ENCODE measurements around the gene RPL7A. TPM values are rescaled to one million over a fixed set of nuclear protein-coding genes. Genes with fewer than 3 reads are reported as not detected.
A peak's percentile ranks its signal among the peaks of the same experiment; 100 is the strongest.

RPL7A gene
- total RNA-seq, 6 experiments from 2014 or later: 529 to 851 (median 616) TPM

DNA sequence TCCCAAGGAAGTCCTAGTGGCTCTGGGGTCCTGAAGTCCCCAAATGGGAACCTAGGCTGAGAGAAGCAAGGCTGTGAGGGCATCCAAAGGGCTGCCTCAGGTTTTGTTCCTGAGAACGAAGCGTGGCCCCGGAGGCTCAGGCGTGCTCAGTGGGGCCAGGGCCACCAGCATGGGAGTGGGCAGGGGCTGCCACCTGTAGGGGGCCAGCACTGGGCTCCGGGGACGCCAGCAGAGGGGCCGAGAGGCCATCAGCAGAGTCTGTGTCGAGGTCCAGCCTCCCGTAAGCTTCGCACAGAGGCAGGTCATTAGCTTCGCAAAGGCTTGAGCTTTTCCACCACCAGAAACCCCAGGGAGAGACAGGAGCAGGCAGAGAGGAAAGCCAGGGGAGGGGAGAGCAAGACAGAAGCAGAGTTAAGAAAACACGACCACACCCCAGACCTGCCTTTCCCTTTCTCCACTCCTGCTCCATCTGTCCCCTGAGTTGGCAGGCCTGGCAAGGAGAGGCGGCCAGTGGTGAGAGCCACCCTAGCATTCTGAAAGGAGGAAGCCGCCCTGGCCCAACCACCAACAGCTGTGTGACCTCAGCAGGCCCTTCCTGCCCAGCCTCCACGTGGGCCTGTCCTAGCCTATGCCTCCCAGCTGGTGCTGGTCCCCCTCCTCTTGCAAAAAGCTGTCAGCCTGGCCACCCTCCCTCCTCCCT lies 6.5 kb upstream of the RPL7A start:
- 40% methylated on average over 2 of the region's 15 CpGs for WGBS (ENCODE audit: insufficient coverage, low coverage, low lambda C conversion rate, missing lambda C conversion rate)
- Histone ChIP-seq H3K27ac (no peak overlapping the region), H3K9me3 (no peaks in the 10 kb centered on the region), H3K36me3 (peaks cover 0 to 23% (median 11%) of the 10 kb centered on the region in 4 donors), H3K27me3 (no peaks in the 10 kb centered on the region), H3K4me1 (peaks cover 0 to 5% (median 2%) of the 10 kb centered on the region in 4 donors), H3K4me3 (no peak overlapping the region)
- intact Hi-C loops (cut with DNase I): loop anchor here in 1 of 2 donors (10.0 kb wide), 1 partner anchor 143 kb away; no protein-coding TSS in a partner anchor
- ATAC-seq (peak; percentile 36 to 76 (median 53)), DNase-seq (peak in 1 of 3 donors; percentile 52)
- TF ChIP-seq POLR2A (IDR thresholded peaks at IDR 0.05): no peak
- TF ChIP-seq, protein P1, sequence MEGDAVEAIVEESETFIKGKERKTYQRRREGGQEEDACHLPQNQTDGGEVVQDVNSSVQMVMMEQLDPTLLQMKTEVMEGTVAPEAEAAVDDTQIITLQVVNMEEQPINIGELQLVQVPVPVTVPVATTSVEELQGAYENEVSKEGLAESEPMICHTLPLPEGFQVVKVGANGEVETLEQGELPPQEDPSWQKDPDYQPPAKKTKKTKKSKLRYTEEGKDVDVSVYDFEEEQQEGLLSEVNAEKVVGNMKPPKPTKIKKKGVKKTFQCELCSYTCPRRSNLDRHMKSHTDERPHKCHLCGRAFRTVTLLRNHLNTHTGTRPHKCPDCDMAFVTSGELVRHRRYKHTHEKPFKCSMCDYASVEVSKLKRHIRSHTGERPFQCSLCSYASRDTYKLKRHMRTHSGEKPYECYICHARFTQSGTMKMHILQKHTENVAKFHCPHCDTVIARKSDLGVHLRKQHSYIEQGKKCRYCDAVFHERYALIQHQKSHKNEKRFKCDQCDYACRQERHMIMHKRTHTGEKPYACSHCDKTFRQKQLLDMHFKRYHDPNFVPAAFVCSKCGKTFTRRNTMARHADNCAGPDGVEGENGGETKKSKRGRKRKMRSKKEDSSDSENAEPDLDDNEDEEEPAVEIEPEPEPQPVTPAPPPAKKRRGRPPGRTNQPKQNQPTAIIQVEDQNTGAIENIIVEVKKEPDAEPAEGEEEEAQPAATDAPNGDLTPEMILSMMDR (IDR thresholded peaks at IDR 0.05): no peak

DNA sequence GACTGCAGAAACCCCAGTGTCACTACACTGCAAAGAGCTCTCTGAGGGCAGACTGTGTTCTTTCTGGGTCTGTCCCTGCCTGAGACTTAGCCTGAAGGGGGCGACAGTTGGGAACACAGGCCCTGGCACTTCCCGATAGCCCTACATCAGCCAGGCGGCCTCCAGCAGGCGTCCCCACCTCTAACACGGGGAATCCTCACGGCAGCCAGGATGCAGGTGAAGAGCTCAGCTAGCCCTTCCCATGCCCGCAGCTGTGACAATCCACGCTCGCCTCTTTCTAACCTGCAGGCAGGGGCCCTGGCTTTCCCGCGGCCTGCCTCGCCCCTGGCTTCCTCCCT lies 6.0 kb upstream of the RPL7A start:
- TF ChIP-seq, protein P1 (IDR thresholded peaks at IDR 0.05): no peak
- no peak for TF ChIP-seq POLR2A (IDR thresholded peaks at IDR 0.05)
- ATAC-seq (peak in 1 of 4 donors; percentile 8), DNase-seq (no peak)
- Histone ChIP-seq H3K36me3 (peaks cover 0 to 23% (median 11%) of the 10 kb centered on the region in 4 donors), H3K4me1 (peaks cover 0 to 9% (median 0%) of the 10 kb centered on the region in 4 donors), H3K9me3 (no peaks in the 10 kb centered on the region), H3K4me3 (no peak overlapping the region), H3K27ac (no peak overlapping the region), H3K27me3 (no peaks in the 10 kb centered on the region)
- intact Hi-C loops (cut with DNase I): loop anchor here in 1 of 2 donors (10.0 kb wide), 1 partner anchor 143 kb away; no protein-coding TSS in a partner anchor
- 84% methylated on average over 5 of the region's 12 CpGs for WGBS (ENCODE audit: insufficient coverage, low coverage, low lambda C conversion rate, missing lambda C conversion rate)

DNA sequence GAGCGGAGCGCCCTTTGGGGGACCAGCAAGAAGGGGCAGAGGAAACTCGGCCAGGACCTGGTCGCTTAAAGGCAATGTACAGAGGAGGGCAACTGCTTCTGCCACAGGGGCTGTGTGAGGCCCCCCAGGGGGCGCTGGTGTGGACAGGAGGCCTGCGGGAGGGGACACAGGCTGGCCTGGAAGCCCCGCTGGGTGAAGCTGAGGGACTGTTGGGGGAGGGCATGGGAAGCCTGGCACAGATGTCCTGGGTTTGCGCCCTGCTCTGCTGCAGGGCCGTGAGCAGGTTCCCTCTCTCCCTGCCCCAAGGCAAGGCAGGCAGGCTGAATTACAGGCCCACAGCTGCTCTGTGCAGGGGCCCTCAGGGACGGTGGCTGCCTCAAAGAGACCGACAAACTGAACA lies 5.4 kb upstream of the RPL7A start:
- intact Hi-C loops (cut with DNase I): loop anchor here in 1 of 2 donors (10.0 kb wide), 1 partner anchor 142 kb away; no protein-coding TSS in a partner anchor
- no peak for DNase-seq
- 100% methylated on average over 1 of the region's 11 CpGs for WGBS (ENCODE audit: insufficient coverage, low coverage, low lambda C conversion rate, missing lambda C conversion rate)

DNA sequence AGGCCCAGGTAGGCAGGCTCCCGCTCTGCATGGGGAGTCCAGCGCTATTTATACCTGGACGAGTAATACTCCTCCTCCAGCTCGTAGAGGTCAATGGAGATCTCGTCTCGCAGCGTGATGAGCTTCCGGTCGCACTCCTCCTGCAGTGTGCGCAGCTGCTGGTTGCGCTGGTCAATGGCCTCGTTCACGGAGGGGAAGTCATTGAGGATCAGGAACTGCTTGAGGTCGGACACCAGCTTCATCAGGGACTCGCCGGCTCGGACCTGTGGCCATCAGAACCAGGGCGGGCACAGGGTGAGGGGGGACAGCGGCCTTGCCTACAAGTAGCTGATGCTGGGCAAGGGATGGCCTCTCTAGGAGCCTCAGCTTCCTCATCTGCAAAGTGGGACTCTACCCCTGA lies 3.9 kb upstream of the RPL7A start:
- no peak for ATAC-seq
- intact Hi-C loops (cut with DNase I): loop anchor here in 1 of 2 donors (10.0 kb wide), 1 partner anchor 141 kb away; no protein-coding TSS in a partner anchor
- Histone ChIP-seq H3K27ac (no peak overlapping the region), H3K9me3 (no peaks in the 10 kb centered on the region), H3K4me1 (peaks cover 0 to 14% (median 1%) of the 10 kb centered on the region in 4 donors), H3K4me3 (no peak overlapping the region), H3K36me3 (peaks cover 0 to 24% (median 12%) of the 10 kb centered on the region in 4 donors), H3K27me3 (no peaks in the 10 kb centered on the region)
- 93% methylated on average over 3 of the region's 19 CpGs for WGBS (ENCODE audit: insufficient coverage, low coverage, low lambda C conversion rate, missing lambda C conversion rate)
- DNase-seq: peak in 1 of 3 donors; percentile 45
- no peak for TF ChIP-seq POLR2A (IDR thresholded peaks at IDR 0.05)

More for the DNA sequence above, 5.4 kb upstream of the RPL7A start:
- H3K27me3 ChIP-seq: no peaks in the 10 kb centered on the region
- TF ChIP-seq, protein P1 (IDR thresholded peaks at IDR 0.05): no peak
- TF ChIP-seq POLR2A (IDR thresholded peaks at IDR 0.05): no peak
- H3K9me3 ChIP-seq: no peaks in the 10 kb centered on the region
- peaks cover 0 to 11% (median 0%) of the 10 kb centered on the region in 4 donors for H3K4me1 ChIP-seq
- no peak overlapping the region for H3K27ac ChIP-seq
- no peak overlapping the region for H3K4me3 ChIP-seq
- ATAC-seq: no peak
- peaks cover 0 to 23% (median 11%) of the 10 kb centered on the region in 4 donors for H3K36me3 ChIP-seq

DNA sequence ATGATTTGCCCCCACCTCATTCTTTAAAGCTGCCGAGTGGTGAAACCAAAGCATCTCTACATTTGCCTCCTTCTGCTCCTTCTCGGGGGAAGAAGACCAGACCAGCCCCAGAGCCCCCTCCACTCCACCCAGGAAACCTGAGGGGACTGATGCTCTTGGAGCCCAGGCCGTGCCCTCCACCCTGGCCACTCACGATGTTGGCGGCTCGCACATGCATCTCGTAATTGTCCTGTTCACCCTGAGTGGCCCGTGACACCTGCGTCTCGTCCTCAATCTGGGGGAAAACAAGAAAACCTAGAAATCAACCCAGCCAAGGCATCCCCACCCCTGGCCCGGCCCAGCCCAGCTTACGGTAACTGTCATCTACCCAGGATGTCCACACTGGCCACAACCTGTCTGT lies 3.0 kb upstream of the RPL7A start:
- peak in 1 of 3 donors; percentile 37 for DNase-seq
- Histone ChIP-seq H3K9me3 (no peaks in the 10 kb centered on the region), H3K4me3 (no peak overlapping the region), H3K36me3 (peaks cover 0 to 33% (median 19%) of the 10 kb centered on the region in 4 donors), H3K27me3 (no peaks in the 10 kb centered on the region), H3K27ac (no peak overlapping the region), H3K4me1 (peaks cover 0 to 17% (median 4%) of the 10 kb centered on the region in 4 donors)
- WGBS (ENCODE audit: insufficient coverage, low coverage, low lambda C conversion rate, missing lambda C conversion rate): 92% methylated on average over 10 of the region's 12 CpGs
- ATAC-seq: no peak
- intact Hi-C loops (cut with DNase I): loop anchor here in 1 of 2 donors (10.0 kb wide), 1 partner anchor 140 kb away; no protein-coding TSS in a partner anchor
- TF ChIP-seq, protein P1 (IDR thresholded peaks at IDR 0.05): no peak
- no peak for TF ChIP-seq POLR2A (IDR thresholded peaks at IDR 0.05)
